Activated T-helper 1 cell treated with anti-CD3 and anti-CD28 coated beads, Interleukin-12 subunit alpha, Interleukin-12 subunit beta, Interleukin-2, Interleukin-4 antibody, amounts not matched to agents 30 ng/mL and 10 ng/mL and 1 ng/mL, durations not matched to agents 14 hours and 24 hours and 36 hours (primary cell): Measurements from ENCODE around the gene FAM222A. TPM values are rescaled to one million over a fixed set of nuclear protein-coding genes. Genes with fewer than 3 reads are reported as not detected.

Source experiments
- DNase-seq: peaks from one replicate; pipeline ENCODE4 v3.0.0; 2021; ENCODE audit warnings: low spot score
- H3K27ac Mint-ChIP-seq: one replicate; pipeline ENCODE4 v1.8.0; 2021; ENCODE audit warnings: mild to moderate bottlenecking, mixed read lengths
- H3K27me3 Mint-ChIP-seq: one replicate; pipeline ENCODE4 v1.8.0; 2022; ENCODE audit warnings: mild to moderate bottlenecking, moderate library complexity, mixed read lengths; ENCODE audit not compliant: insufficient read depth
- H3K36me3 Mint-ChIP-seq: one replicate; pipeline ENCODE4 v1.8.0; 2021; ENCODE audit warnings: low read depth, mixed read lengths
- H3K4me1 Mint-ChIP-seq: one replicate; pipeline ENCODE4 v1.8.0; 2021; ENCODE audit warnings: low read depth, mixed read lengths
- H3K4me3 Mint-ChIP-seq: one replicate; pipeline ENCODE4 v1.8.0; 2021; ENCODE audit warnings: mild to moderate bottlenecking, moderate library complexity, mixed read lengths
- H3K9me3 Mint-ChIP-seq: one replicate; pipeline ENCODE4 v1.8.0; 2021; ENCODE audit warnings: mixed read lengths
- intact Hi-C: fragments of 100-400 bp; cut with micrococcal nuclease; formaldehyde crosslinking; loops from one replicate; pipeline ENCODE4 v1.15.1; 2024
- total RNA-seq: library from RNA; stranded (reverse); gene quantifications from 2 replicates; pipeline ENCODE4 v1.2.3, GENCODE V29; 2022

The FAM222A gene
- total RNA-seq, 1 donor from 2014 or later = 2.4 TPM

DNA sequence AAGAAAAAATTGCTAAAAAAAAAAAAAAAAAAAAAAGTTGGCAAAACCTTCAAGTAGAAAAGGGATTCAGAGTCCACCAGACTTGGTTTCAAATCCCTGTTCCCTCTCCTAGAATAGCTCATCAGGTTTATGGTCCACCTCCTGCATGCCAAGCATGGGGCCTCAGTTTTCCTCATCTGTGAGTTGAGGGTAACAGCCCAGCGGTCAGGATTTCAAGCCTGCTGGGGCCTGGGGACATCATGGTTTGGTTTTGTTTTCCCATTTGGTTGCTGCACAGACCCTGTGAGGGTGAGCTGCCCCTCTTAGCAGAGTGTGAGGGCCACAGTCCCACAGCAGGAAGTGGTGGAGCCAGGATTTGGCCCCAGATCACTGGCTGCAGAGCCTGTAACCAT lies 12.5 kb downstream of the FAM222A start:
- no peaks in the 10 kb centered on the region for H3K36me3 Mint-ChIP-seq
- intact Hi-C loops = no loop called here
- H3K9me3 Mint-ChIP-seq = no peaks in the 10 kb centered on the region
- DNase-seq = no peak
- no peaks in the 10 kb centered on the region for H3K4me1 Mint-ChIP-seq
- no peak overlapping the region for H3K4me3 Mint-ChIP-seq
- no peak overlapping the region for H3K27ac Mint-ChIP-seq
- no peaks in the 10 kb centered on the region for H3K27me3 Mint-ChIP-seq

GRCh38 chr12:109726511-109727038 lies 12.9 kb downstream of the FAM222A start:
- Mint-ChIP-seq H3K4me1 (no peaks in the 10 kb centered on the region), H3K4me3 (no peak overlapping the region), H3K9me3 (no peaks in the 10 kb centered on the region), H3K27ac (no peak overlapping the region), H3K27me3 (no peaks in the 10 kb centered on the region), H3K36me3 (no peaks in the 10 kb centered on the region)
- intact Hi-C loops = no loop called here
- no peak for DNase-seq

- no peaks in the 10 kb centered on the region for H3K36me3 Mint-ChIP-seq
- no peaks in the 10 kb centered on the region for H3K9me3 Mint-ChIP-seq
- intact Hi-C loops = no loop called here
- H3K27ac Mint-ChIP-seq = no peak overlapping the region
- H3K4me1 Mint-ChIP-seq = no peaks in the 10 kb centered on the region
- no peak for DNase-seq
- H3K27me3 Mint-ChIP-seq = no peaks in the 10 kb centered on the region
- no peak overlapping the region for H3K4me3 Mint-ChIP-seq
Measured at GRCh38 chr12:109727039-109727723, 13.6 kb downstream of the FAM222A start.

DNA sequence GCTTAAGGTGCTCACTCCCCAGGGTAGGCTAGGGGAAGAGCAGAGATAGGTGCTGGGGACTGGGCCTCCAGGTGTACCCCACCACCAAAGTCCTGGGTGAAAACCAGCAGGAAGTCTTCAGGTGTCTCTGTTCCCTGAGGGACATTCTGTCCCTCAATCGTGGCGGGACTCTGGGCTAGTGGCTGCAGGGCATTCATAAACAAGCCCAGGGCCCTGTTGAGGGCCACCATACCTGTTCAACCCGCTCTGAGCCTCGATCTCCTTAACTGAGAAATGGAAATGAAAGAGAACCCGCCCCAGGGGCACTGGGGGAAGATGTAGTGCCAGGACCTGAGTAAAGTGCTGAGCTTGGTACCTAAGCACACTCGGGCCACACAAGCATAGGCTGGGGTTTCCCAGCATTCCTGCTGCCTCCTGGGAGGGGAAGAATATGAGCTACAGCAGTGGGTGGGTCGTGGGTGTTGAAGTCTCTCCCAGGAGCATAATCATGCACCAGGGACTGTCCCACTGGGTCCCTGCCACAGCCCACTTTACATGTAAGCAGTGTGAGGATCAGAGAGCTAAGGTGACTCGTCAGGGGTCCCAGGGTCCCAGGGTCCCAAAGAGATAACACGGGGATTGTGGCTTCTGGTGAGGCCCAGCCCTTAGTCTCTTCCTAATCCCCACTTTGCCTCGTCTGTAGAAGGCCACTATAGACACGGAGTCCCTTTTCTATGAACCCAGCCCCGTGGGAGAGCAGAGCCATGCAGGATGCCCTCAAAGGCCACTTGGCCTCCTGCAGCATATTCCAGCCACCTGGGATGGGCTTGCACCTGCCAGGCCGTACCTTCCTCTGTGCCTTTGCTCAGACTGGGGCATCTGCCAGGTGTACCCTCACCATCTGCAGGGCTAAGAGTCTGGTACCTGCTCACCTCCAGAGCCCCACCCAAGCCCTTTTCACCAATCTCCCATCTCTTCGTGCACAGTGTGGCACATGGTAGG lies 14.4 kb downstream of the FAM222A start:
- no peak for DNase-seq
- Mint-ChIP-seq H3K27ac (no peak overlapping the region), H3K27me3 (no peaks in the 10 kb centered on the region), H3K4me1 (no peaks in the 10 kb centered on the region), H3K4me3 (no peak overlapping the region), H3K36me3 (no peaks in the 10 kb centered on the region), H3K9me3 (no peaks in the 10 kb centered on the region)
- intact Hi-C loops = no loop called here

DNA sequence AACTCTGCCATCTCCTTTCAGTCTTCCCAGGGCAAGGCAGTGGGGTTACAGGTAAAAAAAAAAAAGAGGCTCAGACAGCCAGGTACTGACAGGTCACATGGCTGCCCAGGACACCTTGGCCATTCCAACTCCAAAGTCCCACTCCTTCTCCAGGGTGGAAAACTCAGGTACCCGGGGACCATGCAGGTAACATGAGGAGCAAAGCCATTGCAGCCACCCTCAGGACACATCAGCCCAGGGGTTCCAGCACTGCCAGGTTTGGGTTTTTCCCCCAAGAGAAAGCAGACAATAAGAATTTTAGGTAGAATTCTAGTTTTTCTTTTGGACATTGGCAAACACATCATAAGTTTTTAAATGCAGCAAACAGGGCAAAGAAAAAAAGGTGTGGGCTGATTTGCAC lies 15.3 kb downstream of the FAM222A start:
- Mint-ChIP-seq H3K4me1 (no peaks in the 10 kb centered on the region), H3K27me3 (peaks cover 2% of the 10 kb centered on the region), H3K4me3 (no peak overlapping the region), H3K36me3 (no peaks in the 10 kb centered on the region), H3K27ac (no peak overlapping the region), H3K9me3 (no peaks in the 10 kb centered on the region)
- intact Hi-C loops = no loop called here
- no peak for DNase-seq

GRCh38 chr12:109729371-109729781 lies 15.8 kb downstream of the FAM222A start:
- Mint-ChIP-seq H3K9me3 (no peaks in the 10 kb centered on the region), H3K4me1 (no peaks in the 10 kb centered on the region), H3K4me3 (no peak overlapping the region), H3K36me3 (no peaks in the 10 kb centered on the region), H3K27ac (no peak overlapping the region), H3K27me3 (peaks cover 2% of the 10 kb centered on the region)
- no peak for DNase-seq
- intact Hi-C loops = no loop called here

DNA sequence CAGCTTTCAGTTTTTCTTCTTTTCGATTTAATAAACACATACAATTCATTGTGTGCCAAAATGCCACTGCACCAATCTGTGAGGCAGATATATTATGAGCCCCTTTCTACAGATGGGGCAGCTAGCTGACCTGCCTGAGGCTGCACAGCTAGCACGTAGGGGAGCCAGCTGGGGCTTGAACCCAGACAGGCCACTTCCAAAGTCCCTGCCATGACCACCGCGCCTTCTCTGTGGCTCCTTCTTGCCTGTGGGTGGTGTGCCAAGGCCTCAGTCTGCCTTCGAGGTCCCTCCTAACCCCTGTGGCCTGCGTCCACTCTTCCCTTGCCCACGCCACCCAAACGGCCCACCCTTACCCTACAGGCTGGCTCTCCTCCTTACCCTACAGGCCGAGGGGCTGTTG lies 16.2 kb downstream of the FAM222A start:
- intact Hi-C loops = no loop called here
- no peak overlapping the region for H3K27ac Mint-ChIP-seq
- H3K36me3 Mint-ChIP-seq = no peaks in the 10 kb centered on the region
- no peaks in the 10 kb centered on the region for H3K9me3 Mint-ChIP-seq
- H3K4me1 Mint-ChIP-seq = no peaks in the 10 kb centered on the region
- DNase-seq = no peak
- H3K4me3 Mint-ChIP-seq = no peak overlapping the region
- peaks cover 4% of the 10 kb centered on the region for H3K27me3 Mint-ChIP-seq

- DNase-seq = no peak
- Mint-ChIP-seq H3K27ac (no peak overlapping the region), H3K27me3 (peaks cover 11% of the 10 kb centered on the region), H3K36me3 (no peaks in the 10 kb centered on the region), H3K4me3 (no peak overlapping the region), H3K9me3 (no peaks in the 10 kb centered on the region), H3K4me1 (no peaks in the 10 kb centered on the region)
- intact Hi-C loops = no loop called here
Measured at GRCh38 chr12:109730306-109731145, 16.9 kb downstream of the FAM222A start.

DNA sequence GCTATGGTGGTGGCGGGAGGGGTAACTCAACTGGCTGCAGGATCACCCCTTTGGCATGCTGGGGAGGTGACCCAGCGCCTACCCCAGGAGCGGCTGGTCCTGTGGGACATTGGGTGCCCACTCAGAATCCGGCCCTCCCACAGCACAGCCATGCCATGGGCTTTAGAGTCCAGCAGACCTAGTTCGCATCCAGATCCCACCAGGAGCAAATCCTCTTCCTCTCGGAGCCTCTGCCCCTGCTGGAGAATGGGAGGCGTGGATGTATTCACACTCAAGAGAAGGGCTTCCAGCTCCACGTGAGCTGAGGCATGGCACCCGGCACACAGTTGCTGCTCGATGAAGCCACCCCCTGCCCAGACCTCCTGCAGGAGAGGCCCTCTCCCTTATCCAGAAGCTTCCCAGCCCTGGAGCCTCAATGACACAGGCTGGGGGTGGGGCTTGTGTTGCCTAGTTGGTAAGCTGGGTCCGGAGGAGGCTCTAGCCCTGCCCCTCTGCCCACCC lies 17.7 kb downstream of the FAM222A start:
- no peaks in the 10 kb centered on the region for H3K36me3 Mint-ChIP-seq
- DNase-seq = no peak
- no peak overlapping the region for H3K4me3 Mint-ChIP-seq
- peaks cover 16% of the 10 kb centered on the region for H3K27me3 Mint-ChIP-seq
- no peaks in the 10 kb centered on the region for H3K4me1 Mint-ChIP-seq
- H3K27ac Mint-ChIP-seq = no peak overlapping the region
- intact Hi-C loops = no loop called here
- H3K9me3 Mint-ChIP-seq = no peaks in the 10 kb centered on the region

DNA sequence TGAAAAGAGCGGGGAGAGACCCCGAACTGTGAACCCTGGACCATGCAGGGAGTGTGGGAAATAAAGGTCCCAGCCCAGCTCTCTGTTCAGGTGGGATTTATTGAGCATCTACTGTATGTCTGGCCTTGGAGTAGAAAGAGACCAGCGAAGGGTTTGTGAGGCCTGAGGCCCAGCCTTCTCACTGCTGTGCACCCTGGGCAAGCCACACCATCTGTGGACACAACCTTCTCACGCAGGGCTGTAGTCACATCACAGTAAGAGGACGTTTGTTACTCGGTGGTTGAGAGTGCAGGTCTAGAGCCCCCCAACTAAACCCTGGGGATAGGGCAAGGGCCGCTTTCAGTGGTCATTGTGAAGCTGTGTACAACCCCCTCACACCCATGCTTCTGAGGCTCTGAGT lies 18.2 kb downstream of the FAM222A start:
- H3K27me3 Mint-ChIP-seq = peaks cover 19% of the 10 kb centered on the region
- H3K9me3 Mint-ChIP-seq = no peaks in the 10 kb centered on the region
- no peaks in the 10 kb centered on the region for H3K4me1 Mint-ChIP-seq
- intact Hi-C loops = no loop called here
- H3K4me3 Mint-ChIP-seq = no peak overlapping the region
- no peak for DNase-seq
- no peak overlapping the region for H3K27ac Mint-ChIP-seq
- H3K36me3 Mint-ChIP-seq = no peaks in the 10 kb centered on the region

- DNase-seq = no peak
- Mint-ChIP-seq H3K4me1 (no peaks in the 10 kb centered on the region), H3K27me3 (peaks cover 19% of the 10 kb centered on the region), H3K4me3 (no peak overlapping the region), H3K27ac (no peak overlapping the region), H3K9me3 (no peaks in the 10 kb centered on the region), H3K36me3 (no peaks in the 10 kb centered on the region)
- intact Hi-C loops = no loop called here
Measured at GRCh38 chr12:109732321-109733305, 19.0 kb downstream of the FAM222A start.
